Suppressor macrophage treated with lipopolysaccharide for 4 hours (primary cell): ENCODE data around the gene UBE2S.
"Not testable (repeated sequence)": the region's sequence is repeated elsewhere in the genome, so short reads cannot be mapped to it uniquely, and the experiment has no call there.

Source experiments
- DNase-seq: peaks from one replicate; pipeline ENCODE4 v3.0.0-alpha.2; 2020

Gene UBE2S

DNA sequence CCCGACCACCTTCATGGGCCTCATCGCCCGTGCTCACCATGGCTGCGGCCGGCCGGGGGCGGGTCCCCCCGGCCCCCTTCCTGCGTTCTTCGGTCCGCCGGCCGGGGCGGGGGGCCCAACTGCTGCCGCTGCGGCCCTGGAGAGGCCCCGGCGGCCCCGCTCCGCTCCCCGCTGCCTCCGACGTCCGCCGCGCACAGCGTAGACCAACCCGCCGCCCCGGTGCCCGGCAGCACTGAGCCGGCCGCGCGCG is at the start of gene UBE2S:
UBE2S (minus strand) TSS at position 239 of the 250 bp plus-strand sequence; CDS start at position 40, 199 bp downstream.
- not testable (repeated sequence) for DNase-seq

DNA sequence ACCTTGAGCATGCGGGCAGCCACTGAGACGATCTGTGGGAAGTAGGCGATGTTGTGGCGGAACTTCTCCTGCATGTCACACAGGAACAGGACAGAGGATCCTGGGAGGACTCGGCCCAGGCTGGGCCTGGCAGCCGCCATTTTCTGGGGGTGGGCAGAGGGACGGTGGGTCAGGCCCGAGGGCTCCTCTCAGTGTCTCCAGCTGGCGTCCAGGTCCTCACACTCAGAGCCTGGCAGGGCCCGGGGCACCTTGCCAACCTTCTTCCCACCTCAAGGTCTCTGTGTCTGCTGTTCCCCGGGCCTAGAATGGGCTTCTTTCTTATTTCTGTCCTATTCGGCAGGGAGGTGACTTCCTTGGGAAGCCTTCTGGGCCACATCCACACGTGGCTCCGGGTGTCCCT is 48.8 kb upstream of the UBE2S start:
- DNase-seq, result no peak

DNA sequence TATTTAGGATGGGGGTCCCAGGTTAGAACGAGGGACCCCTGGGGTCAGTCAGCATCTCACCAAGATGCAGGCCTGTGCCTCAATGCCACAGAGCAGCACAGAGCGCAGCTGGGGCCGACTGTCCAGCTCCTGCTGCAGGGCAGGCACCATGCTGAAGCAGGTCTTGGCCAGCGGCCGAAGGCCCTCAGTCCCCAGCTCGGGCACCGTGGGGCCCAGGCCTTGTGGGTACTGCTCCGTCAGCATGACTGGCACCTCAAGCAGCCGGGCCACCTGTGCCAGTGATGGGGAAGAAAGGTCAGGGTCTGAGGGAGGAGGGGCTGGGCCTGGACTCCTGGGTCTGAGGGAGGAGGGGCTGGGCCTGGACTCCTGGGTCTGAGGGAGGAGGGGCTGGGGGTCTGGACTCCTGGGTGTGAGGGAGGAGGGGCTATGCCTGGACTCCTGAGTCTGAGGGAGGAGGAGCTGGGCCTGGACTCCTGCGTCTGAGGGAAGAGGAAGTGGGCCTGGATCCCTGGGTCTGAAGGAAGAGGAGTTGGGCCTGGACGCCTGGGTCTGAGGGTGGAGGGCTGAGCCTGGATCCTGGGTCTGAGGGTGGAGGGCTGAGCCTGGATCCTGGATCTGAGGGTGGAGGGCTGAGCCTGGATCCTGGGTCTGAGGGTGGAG is 48.1 kb upstream of the UBE2S start:
- no peak for DNase-seq

DNA sequence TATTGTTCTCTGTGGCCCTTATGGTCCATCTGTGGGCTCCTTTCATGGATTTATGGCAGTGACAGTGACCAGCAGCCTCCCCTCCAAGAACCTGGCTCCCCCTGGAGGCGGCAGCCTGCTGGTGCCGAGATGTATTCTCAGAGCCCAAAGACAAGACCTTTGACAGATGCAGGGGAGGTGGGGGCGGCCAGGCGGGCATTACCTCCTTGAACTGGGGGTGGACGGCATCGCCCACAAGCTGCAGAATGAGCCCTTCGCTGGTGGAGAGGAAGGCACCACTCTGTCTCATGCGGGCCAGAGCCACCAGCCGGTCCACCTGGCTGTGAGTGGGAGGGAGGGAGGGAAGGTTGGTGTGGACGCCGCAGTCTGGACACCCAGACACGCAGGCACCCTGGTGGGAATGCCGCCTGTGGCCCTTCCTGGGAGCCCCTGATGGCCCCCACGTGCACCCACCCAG is 47.2 kb upstream of the UBE2S start:
- peak; percentile 56 for DNase-seq

DNA sequence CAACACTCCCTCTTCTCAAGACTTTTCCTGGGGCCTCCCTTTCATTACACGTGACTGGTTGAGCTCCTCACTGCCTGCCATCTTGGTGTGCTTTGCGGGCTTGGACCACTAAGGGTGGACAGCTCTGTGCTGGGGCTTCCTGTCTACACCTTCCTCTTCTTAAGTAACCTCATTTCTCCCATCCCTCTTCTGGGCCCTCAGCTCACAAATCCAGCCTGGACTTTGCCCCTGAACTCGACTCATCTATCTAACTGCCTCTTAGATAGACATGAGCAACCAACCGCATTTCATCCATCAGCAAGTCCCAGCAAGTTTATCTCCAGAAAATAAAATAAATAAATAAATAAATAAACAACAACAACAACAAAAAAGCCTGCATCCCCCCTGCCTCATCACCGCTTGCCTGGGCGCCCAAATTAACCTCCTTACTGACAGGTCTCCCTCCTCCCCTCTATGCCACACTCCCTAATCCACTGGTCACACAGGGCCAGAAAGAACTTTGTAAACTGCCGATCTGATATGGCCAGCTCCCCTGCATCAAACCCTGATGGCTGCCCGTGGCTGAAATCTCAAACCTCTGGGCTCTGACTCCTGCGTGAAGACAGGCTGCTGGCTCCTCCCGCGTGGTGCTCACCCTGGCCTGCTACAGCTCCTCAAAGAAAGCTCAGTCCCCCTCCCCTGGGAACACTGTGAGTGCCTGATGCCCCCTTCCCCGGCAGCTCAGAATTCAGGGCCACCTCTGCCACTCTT is 46.1 kb upstream of the UBE2S start:
- no peak for DNase-seq

DNA sequence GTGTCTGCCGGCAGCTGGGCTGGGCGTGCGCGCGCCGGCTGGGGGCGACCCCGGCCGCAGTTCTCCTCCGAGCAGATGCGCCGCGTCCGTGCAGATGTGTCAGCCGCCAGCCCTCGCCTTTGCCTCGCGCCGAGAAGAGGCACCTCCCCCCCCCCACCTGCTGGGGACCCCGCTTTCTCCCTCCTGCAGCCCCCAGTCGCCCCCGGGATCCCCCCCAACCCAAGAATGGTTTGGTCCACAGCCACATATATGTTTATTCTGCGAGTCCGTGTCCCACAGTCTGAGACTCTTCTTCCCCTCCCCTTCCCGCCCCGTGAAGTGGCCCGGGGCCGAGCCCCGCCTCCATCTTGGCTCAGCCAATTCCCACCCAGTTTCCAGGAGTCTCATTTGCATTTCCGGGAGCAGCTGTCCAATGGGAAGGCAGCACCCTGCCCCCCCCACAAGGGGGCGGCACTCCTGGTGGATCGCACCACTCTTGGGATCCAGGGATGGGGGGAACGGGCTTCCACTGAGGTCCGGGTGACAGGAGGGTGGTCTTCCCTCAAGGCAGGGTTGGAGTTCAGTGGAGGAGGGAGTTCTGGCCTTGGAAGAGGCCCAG is 45.3 kb upstream of the UBE2S start:
- peak; percentile 41 for DNase-seq

DNA sequence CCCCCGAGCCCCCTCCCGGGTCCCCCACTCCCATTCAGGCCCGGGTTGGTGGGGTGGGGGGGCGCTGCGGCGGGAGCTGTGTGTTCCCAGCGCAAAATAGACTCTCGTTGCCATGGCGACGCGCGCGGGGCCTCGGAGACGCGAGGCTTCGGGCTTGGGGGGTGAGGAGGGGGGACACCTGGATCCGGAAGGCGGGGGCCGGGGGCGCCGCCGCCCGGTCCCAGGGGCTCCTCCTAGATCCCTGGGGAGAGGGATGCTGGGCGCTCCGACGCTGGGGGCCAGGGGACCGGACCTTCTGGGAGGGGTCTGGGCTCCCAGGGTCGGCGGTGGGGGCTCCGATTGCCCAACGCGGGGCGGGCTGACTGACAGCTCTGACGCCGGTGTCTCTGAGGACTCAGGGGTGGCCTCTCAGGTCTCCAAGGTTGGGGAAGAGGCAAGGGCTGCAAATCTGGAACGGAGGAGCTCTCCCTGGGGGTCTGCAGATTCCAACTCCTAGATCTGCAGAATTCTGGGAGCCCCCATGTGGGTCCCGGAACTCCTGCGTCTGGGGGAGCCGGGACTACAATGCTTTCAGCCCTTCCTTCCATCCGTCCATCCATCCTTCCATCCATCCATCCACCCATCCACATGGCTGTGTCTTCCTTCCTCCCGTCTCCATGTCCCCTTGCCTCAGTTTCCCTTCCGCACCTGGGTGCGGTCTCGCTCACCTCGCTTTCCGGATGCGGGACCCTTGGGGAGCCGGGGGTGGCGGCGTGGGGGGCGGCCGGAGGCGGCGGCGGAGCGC is 44.6 kb upstream of the UBE2S start:
- DNase-seq, result no peak

DNA sequence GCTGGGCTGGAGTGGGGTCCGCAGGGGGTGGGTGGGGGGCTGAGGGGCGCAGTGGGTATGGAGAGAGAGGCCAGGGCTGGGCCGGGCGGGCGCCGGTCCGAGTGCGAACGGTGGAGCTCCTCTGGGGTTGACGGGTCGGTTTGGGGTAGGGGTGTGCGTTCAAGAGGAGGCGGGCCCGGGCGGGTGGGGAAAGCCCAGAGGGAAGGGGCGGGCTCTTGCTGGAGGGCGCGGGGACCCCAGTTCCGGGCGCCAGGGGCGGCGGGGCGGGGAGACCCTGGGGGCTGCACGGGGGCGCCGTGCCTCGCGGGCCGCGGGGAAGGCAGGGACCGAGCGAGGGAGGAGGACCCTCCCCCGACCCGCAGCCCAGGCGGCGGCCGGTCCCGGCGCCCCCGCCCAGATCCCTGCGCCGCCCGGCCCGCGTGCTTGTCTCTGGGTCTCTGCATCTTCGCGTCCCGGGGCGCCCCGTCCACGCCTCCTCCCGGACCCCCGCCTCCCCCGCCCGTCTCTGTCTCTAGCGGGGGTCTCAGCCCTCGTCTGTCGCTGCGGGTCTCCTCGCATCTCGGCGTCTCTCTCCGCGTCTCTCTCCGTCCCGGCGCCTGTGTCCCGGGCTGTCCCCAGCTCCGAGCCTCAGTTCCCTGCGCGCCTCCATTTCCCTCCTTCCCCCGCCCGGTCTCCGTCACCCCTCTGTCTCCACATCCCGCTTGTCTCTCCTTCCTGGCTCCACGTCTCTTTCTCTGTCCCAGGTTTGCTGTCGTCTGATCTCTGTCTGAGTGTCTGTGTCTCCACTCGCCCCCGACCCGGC is 43.8 kb upstream of the UBE2S start:
- no peak for DNase-seq

DNA sequence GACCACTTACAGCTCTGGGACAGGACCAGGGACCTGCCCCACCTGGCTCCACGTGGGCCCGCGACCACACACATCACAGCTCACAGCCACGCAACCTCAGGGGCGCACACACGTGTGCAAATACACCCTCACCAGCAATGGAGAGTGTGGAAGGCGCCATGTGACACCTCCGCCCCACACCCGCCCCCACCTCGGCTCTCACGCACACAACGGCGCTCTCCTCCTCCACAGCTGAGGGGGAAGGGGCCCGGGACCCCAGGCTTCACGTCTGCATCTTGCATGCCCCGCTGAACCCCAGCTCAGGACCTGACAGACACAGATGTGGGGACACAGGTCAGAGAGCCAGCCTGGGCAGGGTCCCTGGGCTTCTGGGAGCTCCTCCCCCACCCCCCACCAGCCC is 41.9 kb upstream of the UBE2S start:
- DNase-seq, result no peak

DNA sequence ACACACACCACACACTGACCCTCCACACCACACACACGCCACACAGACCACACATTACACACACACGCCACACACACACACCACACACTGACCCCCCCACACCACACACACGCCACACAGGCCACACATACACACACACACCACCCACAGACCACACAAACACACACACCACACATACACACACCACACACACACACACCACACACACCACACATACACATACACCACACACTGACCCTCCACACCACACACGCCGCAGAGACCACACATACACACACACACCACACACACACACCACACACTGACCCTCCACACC is 40.5 kb upstream of the UBE2S start:
- DNase-seq, result not testable (repeated sequence)

DNA sequence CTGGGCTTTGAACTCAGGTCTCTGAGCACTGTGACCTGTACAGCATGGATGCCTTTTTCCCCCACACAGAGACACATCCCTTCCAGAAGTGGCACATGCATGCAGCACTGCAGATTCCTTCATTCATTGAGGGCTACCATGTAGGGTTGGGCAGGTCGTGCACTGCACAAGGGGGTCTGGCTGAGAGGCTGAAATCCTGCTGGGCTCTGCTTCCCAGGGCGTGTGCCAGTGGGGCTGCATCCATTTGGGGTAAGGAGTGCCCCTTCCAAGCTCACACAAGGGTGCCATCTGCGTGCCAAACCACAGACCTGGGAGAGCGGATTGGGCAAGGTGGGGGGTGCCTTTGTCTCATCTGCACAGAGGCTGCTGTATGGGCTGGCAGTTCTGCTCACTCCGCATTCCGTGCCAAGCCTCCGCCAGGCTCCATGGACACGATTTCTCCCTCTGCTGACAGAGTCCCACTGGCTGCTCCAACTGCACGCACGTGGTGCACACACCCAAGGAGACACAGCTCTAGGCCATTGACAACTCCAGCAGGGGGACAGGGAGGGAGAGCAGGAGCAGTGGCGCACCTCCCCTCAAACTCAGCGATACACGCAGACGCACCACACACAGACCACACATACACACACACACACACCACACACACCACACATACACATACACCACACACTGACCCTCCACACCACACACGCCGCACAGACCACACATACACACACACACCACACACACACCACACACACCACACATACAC is 40.0 kb upstream of the UBE2S start:
- DNase-seq, result no peak

DNA sequence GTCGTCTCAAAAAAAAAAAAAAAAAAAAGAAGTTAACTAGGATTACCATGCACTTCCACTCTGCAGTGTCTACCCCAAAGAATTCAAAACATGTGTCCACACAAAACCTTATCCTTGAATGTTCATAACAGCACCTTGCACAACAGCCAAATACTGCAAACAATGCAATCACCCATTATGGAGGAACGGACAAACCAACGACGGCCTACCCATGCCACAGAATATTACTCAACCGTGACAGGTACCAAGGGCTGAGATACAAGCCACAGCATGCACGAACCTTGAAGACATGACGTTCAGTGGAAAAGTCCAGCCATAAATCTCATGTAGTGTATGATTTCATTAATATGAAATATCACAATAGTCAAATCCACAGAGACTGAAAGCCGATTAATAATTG is 38.5 kb upstream of the UBE2S start:
- no peak for DNase-seq

DNA sequence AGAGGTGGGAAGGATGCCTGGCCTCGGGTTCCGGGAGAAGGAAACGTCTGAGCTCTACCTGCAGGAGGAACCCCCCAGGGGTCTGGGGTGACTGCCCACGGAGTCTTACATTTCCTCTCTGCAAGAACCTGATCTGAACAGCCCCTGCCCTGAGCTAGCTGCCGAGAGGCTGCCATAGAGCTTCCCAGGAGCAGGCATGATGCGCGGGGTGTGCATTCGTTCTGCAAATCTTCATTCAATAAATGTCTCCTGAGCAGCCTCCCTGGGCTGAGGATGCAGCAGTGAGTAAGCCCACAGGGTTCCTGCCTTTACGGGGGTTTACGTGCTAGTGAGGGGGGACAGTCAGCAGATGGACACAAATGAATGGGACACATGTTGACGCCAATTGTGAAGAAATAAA is 37.1 kb upstream of the UBE2S start:
- no peak for DNase-seq

DNA sequence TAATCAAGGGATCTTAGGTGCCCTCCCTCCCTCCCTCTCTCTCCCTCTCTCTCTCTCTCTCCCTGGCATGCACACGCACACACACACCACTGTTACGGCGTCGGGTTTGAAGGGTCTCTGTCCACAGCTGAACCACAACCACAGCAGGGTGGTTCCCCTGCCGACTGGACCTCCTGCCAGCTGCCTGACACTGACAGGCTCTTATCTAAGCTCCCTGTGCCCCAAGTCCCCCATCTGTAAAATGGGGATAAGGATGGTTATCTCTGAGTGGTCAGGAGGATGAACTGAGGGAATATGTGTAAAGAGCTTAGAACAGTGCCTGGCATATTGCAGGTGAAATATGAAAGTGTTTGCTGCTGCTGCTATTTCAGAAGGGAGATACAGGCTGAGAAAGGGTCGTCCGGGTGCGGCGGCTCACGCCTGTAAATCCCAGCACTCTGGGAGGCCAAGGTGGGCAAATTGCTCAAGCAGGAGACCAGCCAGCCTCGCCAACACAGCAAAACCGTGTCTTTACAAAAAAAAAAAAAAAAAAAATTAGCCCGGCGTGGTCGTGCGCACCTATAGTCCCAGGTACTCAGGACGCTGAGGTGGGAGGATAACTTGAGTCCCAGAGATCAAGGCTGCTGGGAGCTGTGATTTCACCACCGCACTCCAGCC is 36.4 kb upstream of the UBE2S start:
- no peak for DNase-seq

DNA sequence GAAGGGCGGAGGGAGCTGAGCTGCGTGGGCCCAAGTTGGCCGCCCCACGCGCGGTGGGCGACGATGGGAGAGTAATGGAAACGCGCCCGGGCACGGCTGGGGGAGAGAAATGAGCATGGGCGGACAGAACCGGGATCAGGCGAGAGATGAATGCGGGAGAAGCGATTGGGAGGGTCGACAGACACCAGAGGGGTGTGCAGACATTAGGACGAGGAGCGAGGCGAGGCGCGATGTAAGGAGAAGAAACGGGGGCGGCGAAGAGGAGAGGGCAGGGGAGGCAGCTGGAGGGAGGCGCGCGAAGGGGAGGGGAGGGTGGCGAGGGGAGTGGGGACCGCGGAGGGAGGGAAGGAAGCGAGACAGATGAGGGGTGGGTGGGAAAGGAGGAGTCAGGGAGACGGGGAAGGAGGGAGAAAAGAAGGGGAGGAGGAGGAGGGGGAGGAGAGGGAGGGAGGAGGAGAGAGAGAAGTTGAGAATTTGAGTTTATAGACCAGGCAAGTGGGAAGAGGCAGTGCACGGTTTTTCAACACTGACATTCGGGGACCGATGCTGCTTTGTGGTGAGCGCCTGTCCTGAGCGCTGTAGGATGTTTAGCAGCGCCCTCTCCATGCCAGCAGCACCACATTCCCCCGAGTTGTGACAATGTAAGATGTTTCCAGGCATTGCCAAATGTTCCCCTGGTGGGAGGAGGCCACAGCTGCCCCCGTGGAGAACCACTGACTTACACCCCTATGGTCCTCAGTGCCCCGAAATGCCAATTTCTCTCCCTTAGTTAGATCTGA is 35.6 kb upstream of the UBE2S start, which contains the start of gene SHISA7:
SHISA7 (minus strand) TSS at position 256 of the 779 bp plus-strand sequence. CDS start 437 bp downstream, outside the sequence.
- DNase-seq, result no peak

DNA sequence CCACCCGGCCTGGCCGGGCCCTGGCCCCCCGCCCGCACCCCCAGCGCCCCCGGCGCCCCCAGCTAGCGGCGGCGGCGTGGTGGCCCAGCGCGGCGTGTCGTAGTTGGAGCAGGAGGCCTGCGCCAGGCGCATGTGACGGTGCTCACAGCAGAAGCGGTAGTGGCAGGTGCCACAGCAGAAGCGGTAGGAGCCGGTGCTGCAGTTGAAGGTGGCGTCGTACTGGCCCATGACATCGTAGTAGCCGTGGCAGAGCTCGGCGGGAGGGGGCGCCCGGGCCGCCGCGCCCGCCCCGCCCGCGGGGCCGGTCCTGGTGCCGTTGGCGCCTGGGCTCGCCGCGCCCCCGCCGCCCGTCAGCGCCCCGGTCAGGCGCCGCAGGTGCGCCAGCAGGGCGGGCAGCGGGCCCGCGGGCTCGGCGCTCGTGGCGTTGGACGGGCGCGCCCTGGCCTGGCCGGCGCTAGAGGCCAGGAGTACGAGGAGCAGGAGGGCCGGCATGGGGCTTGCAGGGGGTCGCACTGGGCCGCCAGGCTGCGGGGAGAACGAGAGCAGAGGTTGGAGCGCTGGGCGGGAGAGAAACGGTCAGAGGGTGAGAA is 34.9 kb upstream of the UBE2S start:
- no peak for DNase-seq

DNA sequence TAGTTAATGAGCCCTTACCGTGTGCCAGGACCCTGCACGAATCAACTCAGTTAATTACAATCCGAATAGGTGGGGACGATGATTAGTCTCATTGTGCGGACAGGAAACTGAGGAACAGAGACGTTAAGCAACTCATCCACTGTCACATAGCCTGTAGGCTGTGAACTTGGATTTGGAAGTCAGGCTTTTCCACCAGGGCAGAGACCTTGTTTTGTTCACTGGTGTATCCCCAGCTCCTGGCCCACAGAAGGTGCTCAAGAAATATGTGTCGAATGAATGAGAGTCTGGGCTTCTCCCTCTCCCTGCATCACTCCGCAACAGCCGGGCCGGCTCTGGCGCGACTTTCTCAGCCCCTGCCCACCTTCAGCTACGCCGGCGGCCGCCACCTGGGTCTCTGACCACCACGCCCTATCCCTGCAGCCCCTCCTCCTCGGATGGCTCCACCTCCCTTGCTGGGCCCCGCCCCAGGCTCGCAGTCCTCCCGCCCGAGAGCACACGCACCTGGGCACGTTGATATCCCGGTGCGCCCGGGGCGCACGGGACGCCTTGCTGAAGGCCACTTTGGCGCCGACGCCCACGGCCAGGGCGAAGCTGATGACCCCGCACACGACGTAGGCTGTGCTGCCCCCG is 34.2 kb upstream of the UBE2S start:
- DNase-seq, result no peak

DNA sequence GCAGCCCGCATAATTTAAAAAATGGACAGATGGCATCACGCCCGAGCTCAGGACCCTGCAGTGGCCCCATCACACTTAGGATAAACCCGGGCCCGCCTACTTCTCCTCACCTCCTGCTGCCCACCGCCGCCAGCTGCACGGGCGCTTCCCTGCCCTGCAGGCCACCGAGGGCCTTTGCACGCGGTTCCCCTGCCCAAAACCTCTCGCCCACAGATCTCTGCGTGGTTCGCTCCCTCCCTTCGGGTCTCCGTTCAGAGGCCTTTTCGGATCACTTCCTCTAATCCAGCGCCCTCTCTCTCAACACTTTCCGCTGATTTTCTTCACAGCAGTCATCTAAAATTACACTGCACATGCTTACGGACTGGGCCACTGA is 33.7 kb upstream of the UBE2S start:
- DNase-seq, result peak; percentile 66

DNA sequence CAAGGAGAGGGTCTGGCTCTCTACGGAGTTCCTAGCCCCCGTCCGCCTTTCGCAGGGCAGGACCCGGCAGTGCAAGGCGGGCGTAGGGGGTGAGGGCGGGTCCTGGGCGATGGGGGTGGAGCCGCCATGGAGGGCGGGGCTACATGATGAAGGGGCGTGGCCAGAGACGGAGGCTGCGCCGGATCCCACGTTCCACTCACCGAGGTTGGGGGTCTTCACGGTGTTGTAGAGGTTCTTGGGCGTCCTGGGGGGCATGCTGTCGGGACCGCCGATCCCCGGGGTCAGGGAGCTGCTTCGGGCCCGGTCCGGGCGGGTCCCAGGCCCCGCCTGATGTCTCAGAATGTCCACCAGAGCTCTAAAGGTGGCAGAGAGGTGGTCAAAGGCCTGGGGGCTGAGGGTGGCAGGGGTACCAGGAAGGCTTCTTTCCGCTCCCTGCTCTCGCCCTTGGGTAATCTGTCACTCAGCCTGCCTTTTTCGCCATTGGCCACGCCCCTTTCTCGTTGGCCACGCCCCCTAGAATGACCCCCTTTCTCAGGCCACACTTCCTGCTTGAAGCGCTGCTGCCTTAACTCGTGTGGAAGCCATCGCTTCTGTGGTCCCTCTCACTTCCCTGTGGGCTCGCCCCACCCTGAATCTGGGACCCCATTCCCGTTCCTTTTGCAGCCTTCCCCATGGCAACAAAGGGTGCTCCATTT is 33.0 kb upstream of the UBE2S start:
- DNase-seq, result peak; percentile 35
